ENCODE data around the gene KCNG4. TPM values are rescaled to one million over a fixed set of nuclear protein-coding genes. Genes with fewer than 3 reads are reported as not detected.
A peak's percentile ranks its signal among the peaks of the same experiment; 100 is the strongest.

KCNG4 gene
- total RNA-seq, 1 experiment from 2014 or later: not detected

GRCh38 chr16:84224554-84224953 lies 15.3 kb downstream of the KCNG4 start (continued):
- TF ChIP-seq REST (IDR thresholded peaks at IDR 0.05; ENCODE audit: low read depth) (no peak), ZFX (IDR thresholded peaks at IDR 0.05) (no peak), ATF3 (IDR thresholded peaks at IDR 0.05) (no peak), CEBPB (IDR thresholded peaks at IDR 0.05; ENCODE audit: low read depth) (no peak), POLR2A (IDR thresholded peaks at IDR 0.05; ENCODE audit: borderline replicate concordance, extremely low read depth, insufficient read depth, insufficient read length) (no peak), YY1 (IDR thresholded peaks at IDR 0.05; ENCODE audit: extremely low read depth, insufficient replicate concordance, low read depth, low read length) (no peak), SP1 (IDR thresholded peaks at IDR 0.05; ENCODE audit: low read depth) (no peak), SIN3A (IDR thresholded peaks at IDR 0.05; ENCODE audit: low read depth) (no peak), EGR1 (IDR thresholded peaks at IDR 0.05; ENCODE audit: low read depth) (no peak), POLR2AphosphoS5 (IDR thresholded peaks at IDR 0.05; ENCODE audit: low read depth, low read length) (no peak)

GRCh38 chr16:84223456-84223855 lies 16.4 kb downstream of the KCNG4 start:
- Histone ChIP-seq H2AFZ (ENCODE audit: low read depth, low read length, poor library complexity, severe bottlenecking) (peak overlapping the region; percentile 50), H3K4me2 (ENCODE audit: low read length) (peak overlapping the region; percentile 48), H3K4me3 (replicated peaks in 1 of 2; ENCODE audit: low read depth in 1 of 2, low read length in 2 of 2) (no peak overlapping the region), H3K79me2 (ENCODE audit: insufficient read depth, low read length) (no peaks in the 10 kb centered on the region), H3K36me3 (ENCODE audit: control insufficient read depth in 1 of 2, insufficient read depth in 2 of 2, low read length in 2 of 2) (no peaks in the 10 kb centered on the region), H4K20me1 (ENCODE audit: insufficient read depth) (no peaks in the 10 kb centered on the region), H3K9me2 (ENCODE audit: insufficient read depth) (no peaks in the 10 kb centered on the region), H3K27me3 (ENCODE audit: insufficient read depth, low read length) (no peaks in the 10 kb centered on the region), H3K27ac (ENCODE audit: low read depth, low read length) (no peak overlapping the region), H3K4me1 (ENCODE audit: control insufficient read depth in 1 of 2, insufficient read depth in 2 of 2, low read length in 2 of 2) (peaks cover 13 to 40% of the 10 kb centered on the region in 2 experiments), H3K9ac (ENCODE audit: low read length) (no peak overlapping the region), H3K9me3 (ENCODE audit: control insufficient read depth in 1 of 2, insufficient read depth in 1 of 2, low read depth in 1 of 2, low read length in 2 of 2) (no peaks in the 10 kb centered on the region)
- POLR2A ChIA-PET: no interaction called here
- DNase-seq (ENCODE audit: low read depth, low spot score) (no peak), ATAC-seq (peak; percentile 26; the same call in 1 of the 2 replicates)
- intact Hi-C loops (cut with micrococcal nuclease): no loop called here
- CTCF ChIA-PET: interaction anchor here (1.4 kb wide), 1 partner anchor 37 kb away, joined by 6 read pairs; the partner anchor contains the start of gene TAF1C
- BruUV-seq (replicated peaks): no TSS peak
- RAD21 ChIA-PET (ENCODE audit: low non-redundant PET in 1 of 2, low total read pairs in 2 of 2, uncharacterized antibody in 2 of 2, unreplicated experiment in 2 of 2): no interaction called here
- TF ChIP-seq FOSL1 (IDR thresholded peaks at IDR 0.05; ENCODE audit: low read depth) (peak; percentile 37; the same call in 1 of the 2 replicates), SP1 (IDR thresholded peaks at IDR 0.05; ENCODE audit: low read depth) (peak; percentile 12; the same call in 1 of the 2 replicates), POLR2A (IDR thresholded peaks at IDR 0.05; ENCODE audit: borderline replicate concordance, extremely low read depth, insufficient read depth, insufficient read length) (no peak), RAD21 (IDR thresholded peaks at IDR 0.05; ENCODE audit: low read depth) (no peak)

Measured in HCT116 (cell line).